Right lung (tissue), 5 donors: ENCODE results near the gene ATP1B4. TPM values are rescaled to one million over a fixed set of nuclear protein-coding genes. Genes with fewer than 3 reads are reported as not detected.

Experiments used
- DNase-seq, 2 donors: peaks; one replicate each; pipeline ENCODE4 v3.0.0-alpha.2; 2013
- polyA plus RNA-seq, 5 donors: library from polyadenylated mRNA; unstranded; fragments of 120-200 nt; gene quantifications; one replicate each; pipeline versions ENCODE4 v1.2.1 to v1.2.3, GENCODE V29; 2013; ENCODE audit warnings: inconsistent platforms in 1 of 5, low replicate concordance in 1 of 5; ENCODE audit not compliant: insufficient read length in 5 of 5, insufficient read depth in 1 of 5

Gene ATP1B4
- polyA plus RNA-seq, 5 donors, result 0.04 to 7.7 (median 0.21) TPM; not detected in 1

DNA sequence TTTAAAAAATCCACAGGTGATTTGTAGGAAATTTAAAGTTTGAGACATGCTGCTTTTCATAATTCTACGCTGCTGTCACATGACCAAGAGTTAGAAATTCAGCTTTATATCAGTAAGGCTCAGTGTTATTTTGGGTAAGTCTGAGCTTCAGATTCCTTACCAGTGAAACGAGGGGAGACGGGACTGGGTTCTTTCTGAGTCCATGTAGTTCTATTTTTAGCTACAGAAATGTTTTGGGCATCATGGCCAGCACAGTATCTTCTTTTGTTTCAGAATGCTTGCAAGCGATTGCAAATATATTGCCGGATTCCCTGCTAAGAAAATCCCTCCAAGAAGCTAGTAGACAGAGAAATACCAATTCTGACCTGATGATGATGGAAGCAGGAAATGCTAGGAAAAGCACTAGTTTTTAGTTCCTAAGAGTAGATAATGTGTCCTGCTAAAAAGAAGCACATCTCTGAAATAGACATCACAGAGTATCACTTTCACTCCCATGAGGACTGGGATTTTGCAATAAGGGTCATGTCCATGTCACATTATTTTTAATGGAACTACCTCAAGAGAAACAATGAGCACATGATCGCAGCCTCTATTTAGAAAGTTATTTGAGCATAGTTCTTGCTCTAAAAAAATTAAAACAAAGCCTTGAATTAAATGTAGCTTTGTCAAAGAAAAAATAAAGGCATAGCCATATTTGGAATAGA, 10.9 kb downstream of the ATP1B4 start:
- DNase-seq, result no peak

DNA sequence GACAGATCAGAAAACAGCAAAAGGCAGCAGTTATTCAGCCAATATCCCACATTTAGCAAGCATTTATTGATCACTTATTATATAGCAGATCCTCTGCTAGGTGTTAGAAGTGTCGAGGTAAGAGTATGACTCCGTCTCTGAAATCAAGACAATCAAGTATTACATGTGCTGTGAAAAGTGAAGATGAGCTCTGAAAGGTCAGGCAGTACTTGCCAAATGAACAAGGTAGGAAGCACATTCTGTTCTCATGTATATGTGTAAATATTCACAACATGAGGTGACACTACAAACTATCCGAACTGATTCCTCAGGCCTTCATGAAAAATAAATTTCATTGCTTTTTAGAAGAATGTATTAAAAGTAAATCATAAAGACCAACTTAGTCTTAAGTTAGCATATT, 15.3 kb downstream of the ATP1B4 start:
- no peak for DNase-seq

DNA sequence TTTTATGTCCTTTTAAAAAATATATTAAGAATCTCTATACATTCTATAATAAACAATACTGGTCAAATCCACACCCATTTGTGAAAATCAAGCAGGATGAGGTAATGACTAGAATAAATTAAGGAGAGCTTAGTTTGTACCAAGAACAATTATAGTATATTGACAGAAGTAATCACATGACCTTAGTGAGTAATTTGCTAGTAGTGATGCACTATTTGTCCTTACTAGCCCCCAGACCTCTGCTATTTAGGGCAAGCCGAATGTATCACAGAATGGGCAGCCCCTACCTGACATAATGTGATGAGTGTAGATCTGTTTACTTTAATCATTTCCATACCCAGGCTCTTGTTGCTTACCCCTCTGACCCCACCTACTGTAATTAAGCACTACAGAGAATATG, 15.8 kb downstream of the ATP1B4 start:
- no peak for DNase-seq

DNA sequence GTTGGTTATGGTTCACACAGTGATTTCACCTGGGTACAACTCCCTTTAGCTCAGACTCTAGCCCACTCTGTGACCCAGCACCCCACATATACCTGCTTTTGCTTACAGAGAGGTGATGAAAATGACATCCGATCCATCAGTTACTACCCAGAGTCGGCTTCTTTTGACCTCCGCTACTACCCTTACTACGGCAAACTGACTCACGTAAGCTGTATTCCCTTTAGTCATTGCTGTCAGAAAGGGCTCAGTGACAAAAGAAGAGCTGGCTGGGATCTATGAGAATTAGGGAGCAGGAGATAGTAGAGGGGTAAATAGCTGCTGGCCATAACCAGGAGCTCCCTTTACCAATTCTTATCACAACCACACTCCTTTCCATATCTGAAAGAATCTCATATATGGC, 16.7 kb downstream of the ATP1B4 start:
- DNase-seq, result no peak

DNA sequence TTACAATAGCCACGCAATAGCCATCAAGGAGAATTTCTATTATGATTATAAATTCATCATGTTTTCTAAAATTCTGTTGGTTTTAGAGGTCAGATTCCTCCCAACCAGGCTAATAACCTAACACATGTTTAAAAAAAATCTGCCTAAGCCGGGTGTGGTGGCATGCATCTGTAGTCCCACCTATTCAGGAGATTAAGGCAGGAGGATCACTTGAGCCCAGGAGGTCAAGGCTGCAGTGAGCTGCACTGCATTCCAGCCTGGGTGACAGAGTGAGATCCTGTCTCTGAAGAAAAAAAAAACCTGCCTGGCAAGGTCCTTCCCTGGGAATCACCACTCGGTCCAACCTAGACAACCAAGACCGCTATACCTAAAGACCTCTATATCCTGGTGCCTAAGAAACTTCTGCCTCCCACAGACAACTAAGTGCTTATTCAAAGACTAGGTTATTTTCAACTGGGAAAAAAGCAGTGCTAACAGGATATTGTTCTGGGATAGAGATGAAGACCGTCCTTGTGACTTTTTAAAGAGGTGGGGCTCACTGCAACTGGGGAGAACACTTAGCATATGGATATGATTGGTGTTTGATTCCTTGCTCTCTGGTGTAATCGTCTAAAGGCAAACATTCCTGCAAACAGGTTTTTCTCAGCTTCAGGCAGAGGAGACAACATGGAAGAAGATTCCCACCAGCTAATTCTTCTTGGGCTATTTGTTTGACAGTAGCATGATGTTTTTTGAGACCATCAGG, 18.2 kb downstream of the ATP1B4 start:
- DNase-seq, result no peak

DNA sequence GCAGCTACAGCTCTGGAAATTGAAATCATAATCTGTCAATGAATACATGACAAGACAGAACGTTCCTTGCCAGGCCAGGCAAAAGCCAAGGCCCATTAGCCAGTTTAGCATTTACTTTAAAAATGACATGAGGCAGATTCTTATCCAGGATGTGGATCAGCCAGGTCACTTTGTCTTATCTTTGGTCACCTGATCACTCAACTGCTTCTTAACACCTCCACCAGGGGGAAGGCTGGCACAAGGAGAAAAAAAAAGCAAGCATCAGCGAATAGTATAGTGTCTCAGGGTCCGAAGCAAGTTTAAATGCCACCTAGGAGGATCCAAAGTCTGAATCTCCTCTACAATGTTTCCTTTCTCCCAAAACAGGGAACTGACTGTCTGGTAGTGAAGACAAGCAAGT, 18.8 kb downstream of the ATP1B4 start:
- no peak for DNase-seq

DNA sequence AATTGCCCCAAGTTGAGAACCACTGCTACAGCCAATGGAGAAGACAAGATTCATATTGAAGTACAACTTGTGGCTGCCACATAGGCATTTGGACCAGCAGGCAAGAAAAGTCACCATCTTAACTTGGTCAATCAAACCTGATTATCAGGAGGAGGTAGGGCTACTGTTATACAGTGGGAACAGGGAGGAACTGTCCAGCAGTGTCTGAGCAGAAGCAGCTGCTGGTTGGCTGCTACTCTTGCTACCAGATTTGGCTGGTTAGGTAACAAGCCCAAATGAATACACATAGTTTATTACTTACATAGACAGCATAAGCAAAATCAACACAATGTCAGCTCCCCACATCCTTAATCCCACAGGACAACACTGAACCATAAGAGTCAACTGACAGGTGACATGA, 39.4 kb downstream of the ATP1B4 start:
- DNase-seq, result no peak

DNA sequence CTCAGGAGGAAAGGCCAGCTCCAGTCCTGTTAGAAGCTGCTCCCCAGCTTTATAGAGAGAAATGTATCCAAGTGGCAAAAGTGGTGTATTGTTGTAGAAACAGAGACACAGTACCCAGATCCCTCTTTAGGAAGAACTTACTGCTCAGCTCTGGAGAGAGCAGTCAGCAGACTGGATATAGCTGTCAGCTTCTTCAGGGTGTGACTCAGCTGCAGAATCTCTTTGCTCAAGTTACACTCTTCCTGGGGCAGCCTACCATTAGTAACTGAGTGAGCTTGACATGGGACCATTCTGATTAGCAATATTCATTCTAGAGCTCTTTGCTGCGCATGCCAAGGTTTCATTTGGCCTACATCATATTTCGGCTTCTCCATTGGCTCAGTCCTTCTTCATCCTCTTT, 40.5 kb downstream of the ATP1B4 start:
- no peak for DNase-seq

DNA sequence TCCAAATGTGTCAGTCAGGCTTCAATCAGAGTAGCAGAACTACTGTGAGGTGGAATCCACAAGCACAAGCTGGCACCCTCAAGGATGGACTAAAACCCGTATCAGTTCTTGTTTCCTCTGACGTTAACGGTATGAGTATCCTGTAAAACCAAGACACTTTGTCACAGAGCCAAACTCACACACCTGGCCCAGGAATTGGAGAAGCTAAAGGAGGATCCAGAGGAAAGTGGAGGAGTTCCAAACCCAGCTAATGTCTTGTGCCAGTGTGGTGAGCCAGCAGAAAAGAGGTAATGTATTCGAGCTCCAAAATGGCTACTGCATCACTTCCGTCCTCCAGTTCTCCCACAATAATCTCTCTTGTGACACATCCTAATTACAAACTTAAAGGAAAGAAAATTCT, 44.7 kb downstream of the ATP1B4 start:
- DNase-seq, result no peak

DNA sequence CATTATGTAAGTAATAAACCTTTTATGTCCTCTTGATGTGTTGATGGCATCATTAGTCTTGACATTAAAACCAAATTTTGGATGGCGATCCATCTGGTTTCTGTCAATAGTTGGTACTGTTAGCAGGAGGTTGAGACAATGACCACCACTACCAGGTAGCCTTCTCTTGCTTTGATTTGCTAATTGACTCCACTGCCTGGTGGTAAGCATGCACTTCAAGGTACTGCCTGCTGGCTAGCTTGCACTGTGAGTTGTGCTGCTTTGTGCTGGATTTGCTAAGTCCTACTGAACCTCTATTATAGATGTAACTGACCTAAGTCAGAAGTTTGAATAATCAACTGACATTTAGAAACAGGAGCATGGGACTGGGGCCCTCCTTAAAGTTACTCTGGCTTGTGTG, 46.3 kb downstream of the ATP1B4 start:
- no peak for DNase-seq

DNA sequence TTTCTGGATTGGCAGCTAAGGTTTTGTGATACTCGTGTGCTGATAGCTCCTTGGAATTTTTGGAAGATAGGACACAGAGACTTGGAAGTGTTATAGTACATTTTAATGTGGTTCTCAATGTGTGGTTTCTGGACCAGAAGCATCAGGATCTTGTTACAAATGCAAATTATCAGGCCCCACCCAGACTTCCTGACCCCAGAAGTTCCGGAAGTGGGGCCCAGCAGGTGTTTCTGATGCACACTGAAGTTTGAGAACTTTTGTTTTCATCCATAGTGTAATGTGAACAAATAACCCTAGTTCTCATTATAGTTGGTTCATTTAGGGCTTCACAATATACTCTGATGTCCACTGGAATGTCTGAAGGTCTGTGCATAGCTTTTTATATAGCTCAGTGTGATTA, 57.6 kb downstream of the ATP1B4 start:
- DNase-seq, result no peak

DNA sequence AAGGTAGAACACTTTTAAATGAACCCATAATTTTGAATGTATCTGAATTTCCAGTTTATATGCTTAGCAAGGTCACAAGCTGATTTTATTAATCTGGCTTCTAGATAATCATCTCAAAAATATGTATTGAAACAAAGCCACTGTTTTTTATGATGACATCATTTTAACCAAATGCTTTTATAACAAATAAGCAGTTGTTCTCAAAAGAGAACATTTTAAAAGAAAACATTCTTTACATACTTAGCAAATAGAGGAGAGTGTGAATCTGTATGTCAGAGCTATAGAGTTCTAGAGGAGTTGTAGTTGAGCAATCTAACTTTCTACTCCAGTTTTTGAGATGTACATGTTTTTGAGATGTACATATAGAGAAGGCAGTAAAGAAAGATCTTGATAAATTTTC, 64.7 kb downstream of the ATP1B4 start:
- DNase-seq, result no peak

DNA sequence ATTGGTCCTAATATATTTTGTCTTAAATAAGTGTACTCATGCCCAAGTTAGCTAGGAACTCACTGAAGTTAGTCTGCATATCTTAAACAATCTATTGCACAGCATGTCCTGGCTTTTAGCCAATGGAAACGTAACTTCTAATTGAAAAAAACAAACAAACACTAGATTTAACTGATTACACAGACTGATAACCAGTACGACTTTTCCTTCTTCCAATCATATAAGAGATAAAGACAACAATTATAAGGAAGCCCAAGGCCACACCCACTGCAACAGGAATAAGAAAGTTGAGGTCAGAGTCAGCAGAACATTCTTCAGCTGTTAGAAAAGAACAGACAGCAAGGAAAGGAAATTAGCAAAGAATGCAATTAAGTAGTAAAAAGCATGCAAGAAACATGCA, 66.4 kb downstream of the ATP1B4 start:
- no peak for DNase-seq

DNA sequence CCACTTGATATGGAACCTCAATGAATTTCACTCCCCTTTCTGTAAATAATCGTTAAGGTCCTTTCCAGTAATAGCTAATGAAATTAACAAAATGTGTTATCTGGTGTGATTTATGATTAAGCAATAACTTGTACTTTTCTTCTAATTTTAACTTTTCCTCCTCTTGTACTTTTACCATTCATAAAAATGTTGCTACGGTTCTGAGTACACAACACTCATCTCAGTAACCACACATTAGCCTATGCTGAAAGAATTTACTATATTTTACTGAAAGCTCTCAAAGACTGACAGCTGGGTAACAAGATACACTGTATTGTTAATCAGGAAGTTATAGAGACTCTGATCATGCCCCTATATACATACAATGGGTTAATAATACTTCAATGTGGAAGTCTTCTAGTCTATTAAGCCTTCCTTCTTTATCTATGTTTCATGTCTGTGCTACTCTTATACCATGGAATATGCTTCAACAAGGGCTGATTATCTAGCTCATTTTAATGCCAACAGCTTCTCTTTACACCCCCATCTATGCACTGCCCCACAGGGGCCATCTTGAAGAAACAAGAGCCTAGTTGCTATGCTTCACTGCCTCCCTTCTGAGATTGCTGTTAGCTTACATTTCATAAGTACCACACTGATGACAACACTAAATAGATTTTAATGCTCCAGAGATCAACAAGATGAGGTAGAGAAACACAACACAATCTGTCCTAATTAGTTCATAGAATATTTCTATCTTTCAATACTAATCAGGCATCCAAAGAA, 68.1 kb downstream of the ATP1B4 start:
- DNase-seq, result no peak

Other genes with a start within 250 kb of the ATP1B4 start
- gene RHOXF1, start 246.2 kb upstream of the ATP1B4 start, polyA plus RNA-seq, result 1 to 10 TPM in 2 of 5 donors, under 1 TPM in 3; 0.32 to 1.1 (median 0.94) TPM
- gene RHOXF2, start 203.5 kb upstream of the ATP1B4 start, polyA plus RNA-seq, result under 1 TPM; 0.12 to 0.20 (median 0.13) TPM
- gene ZBTB33, start 111.3 kb upstream of the ATP1B4 start, polyA plus RNA-seq, result 10 to 100 TPM; 16.0 to 29.0 (median 21.9) TPM
- 1 to 10 TPM; 1.0 to 2.3 (median 1.3) TPM for gene TMEM255A, start 50.6 kb upstream of the ATP1B4 start, polyA plus RNA-seq
- 10 to 100 TPM; 76.4 to 96.8 (median 93.9) TPM for gene LAMP2, start 107.2 kb downstream of the ATP1B4 start, polyA plus RNA-seq
- 10 to 100 TPM; 48.0 to 79.7 (median 73.0) TPM for gene CUL4B, start 198.9 kb downstream of the ATP1B4 start, polyA plus RNA-seq
- 10 to 100 TPM; 50.9 to 63.6 (median 56.6) TPM for gene MCTS1, start 242.0 kb downstream of the ATP1B4 start, polyA plus RNA-seq